ENCODE results near the gene MIB2. TPM values are rescaled to one million over a fixed set of nuclear protein-coding genes. Genes with fewer than 3 reads are reported as not detected.

Gene MIB2
- total and polyA plus RNA-seq, 10 of the 15 experiments (the other 5 are each of a cell fraction or from before 2014, with no cell fraction given), result 0.42 to 26.8 (median 10.9) TPM; not detected in 1

DNA sequence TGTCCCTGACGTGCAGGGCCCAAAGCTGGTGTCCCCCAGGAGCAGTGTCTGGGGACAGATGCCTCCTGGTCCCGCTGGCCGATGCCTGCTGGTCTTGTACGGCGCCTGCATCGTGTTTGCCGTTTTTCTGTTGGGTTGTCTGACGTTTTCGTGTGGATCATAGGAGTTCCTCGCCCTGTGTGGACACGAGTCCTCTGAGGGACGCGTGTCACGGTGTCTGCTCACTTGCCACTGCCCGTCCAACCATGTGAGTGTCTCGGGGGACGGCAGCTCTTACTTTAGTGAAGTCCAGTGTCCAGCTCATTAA, 7.4 kb downstream of the MIB2 start (continued):
- TF ChIP-seq ETV6 (conservative IDR thresholded peaks at IDR 0.05 in 1 of 2, IDR thresholded peaks at IDR 0.05 in 1 of 2; ENCODE audit: borderline replicate concordance in 1 of 2, low read depth in 1 of 2), result no peak
- TF ChIP-seq, protein P1, sequence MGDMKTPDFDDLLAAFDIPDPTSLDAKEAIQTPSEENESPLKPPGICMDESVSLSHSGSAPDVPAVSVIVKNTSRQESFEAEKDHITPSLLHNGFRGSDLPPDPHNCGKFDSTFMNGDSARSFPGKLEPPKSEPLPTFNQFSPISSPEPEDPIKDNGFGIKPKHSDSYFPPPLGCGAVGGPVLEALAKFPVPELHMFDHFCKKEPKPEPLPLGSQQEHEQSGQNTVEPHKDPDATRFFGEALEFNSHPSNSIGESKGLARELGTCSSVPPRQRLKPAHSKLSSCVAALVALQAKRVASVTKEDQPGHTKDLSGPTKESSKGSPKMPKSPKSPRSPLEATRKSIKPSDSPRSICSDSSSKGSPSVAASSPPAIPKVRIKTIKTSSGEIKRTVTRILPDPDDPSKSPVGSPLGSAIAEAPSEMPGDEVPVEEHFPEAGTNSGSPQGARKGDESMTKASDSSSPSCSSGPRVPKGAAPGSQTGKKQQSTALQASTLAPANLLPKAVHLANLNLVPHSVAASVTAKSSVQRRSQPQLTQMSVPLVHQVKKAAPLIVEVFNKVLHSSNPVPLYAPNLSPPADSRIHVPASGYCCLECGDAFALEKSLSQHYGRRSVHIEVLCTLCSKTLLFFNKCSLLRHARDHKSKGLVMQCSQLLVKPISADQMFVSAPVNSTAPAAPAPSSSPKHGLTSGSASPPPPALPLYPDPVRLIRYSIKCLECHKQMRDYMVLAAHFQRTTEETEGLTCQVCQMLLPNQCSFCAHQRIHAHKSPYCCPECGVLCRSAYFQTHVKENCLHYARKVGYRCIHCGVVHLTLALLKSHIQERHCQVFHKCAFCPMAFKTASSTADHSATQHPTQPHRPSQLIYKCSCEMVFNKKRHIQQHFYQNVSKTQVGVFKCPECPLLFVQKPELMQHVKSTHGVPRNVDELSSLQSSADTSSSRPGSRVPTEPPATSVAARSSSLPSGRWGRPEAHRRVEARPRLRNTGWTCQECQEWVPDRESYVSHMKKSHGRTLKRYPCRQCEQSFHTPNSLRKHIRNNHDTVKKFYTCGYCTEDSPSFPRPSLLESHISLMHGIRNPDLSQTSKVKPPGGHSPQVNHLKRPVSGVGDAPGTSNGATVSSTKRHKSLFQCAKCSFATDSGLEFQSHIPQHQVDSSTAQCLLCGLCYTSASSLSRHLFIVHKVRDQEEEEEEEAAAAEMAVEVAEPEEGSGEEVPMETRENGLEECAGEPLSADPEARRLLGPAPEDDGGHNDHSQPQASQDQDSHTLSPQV (IDR thresholded peaks at IDR 0.05), result no peak

DNA sequence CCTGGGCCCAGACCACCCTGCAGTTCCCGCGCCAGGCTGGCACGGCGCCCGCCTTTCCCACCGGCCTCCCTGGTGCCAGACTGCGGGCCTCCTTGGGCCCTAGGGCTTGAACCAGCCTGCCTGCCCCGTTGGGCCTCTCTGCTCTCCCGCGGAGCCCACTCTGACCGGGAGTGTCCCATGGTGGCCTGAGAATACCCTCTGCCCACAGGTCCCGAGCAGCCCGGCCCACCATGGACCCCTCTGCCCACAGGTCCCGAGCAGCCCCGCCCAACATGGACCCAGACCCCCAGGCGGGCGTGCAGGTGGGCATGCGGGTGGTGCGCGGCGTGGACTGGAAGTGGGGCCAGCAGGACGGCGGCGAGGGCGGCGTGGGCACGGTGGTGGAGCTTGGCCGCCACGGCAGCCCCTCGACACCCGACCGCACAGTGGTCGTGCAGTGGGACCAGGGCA, 7.9 kb downstream of the MIB2 start:
- no peak for FAIRE-seq
- no peak for TF ChIP-seq ZNF274 (IDR thresholded peaks at IDR 0.05; ENCODE audit: insufficient read depth, insufficient read length)
- no peak for TF ChIP-seq NFYA (IDR thresholded peaks at IDR 0.05; ENCODE audit: borderline replicate concordance, low read depth, low read length)
- TF ChIP-seq NR2C1 (IDR thresholded peaks at IDR 0.05), result no peak
- ChIA-PET RAD21 (ENCODE audit: unreplicated experiment) (no interaction called here), SMC1A (ENCODE audit: uncharacterized antibody, unreplicated experiment) (no interaction called here), CTCF (no interaction called here), POLR2A (no interaction called here)
- Histone ChIP-seq H3K4me2 (ENCODE audit: control insufficient read depth, insufficient read depth) (no peak overlapping the region), H3K36me3 (ENCODE audit: control insufficient read depth in 2 of 2, insufficient read depth in 2 of 2, low read length in 1 of 2) (no peaks in the 10 kb centered on the region), H3K79me2 (ENCODE audit: control insufficient read depth, insufficient read depth, low read length) (no peaks in the 10 kb centered on the region), H4K20me1 (ENCODE audit: control insufficient read depth, insufficient read depth) (no peaks in the 10 kb centered on the region), H3K9ac (ENCODE audit: control insufficient read depth, insufficient read depth, low read length) (no peak overlapping the region), H3K27ac (ENCODE audit: control insufficient read depth, insufficient read depth) (no peak overlapping the region), H3K9me3 (replicated peaks; ENCODE audit: control insufficient read depth, insufficient read depth, low read length) (no peaks in the 10 kb centered on the region), H3K27me3 (replicated peaks in 1 of 2; ENCODE audit: control insufficient read depth in 2 of 2, insufficient read depth in 2 of 2, low read length in 1 of 2) (no peaks in the 10 kb centered on the region), H2AFZ (ENCODE audit: control insufficient read depth, low read depth, low read length) (no peak overlapping the region), H3K4me3 (no peak overlapping the region), H3K4me1 (ENCODE audit: control insufficient read depth, insufficient read depth, low read length) (no peaks in the 10 kb centered on the region)
- in situ Hi-C loops (cut with MboI) (no loop called here), intact Hi-C loops (cut with micrococcal nuclease; ENCODE audit: unreplicated experiment) (no loop called here)
- 94% methylated on average over 18 of the region's 33 CpGs for WGBS (ENCODE audit: insufficient coverage, insufficient replicate concordance, low lambda C conversion rate, missing lambda C conversion rate)
- ATAC-seq, result no peak
- BruUV-seq (replicated peaks), result no TSS peak
- no peak for DNase-seq (ENCODE audit: low read depth, low spot score)
